Hepatocyte (in vitro differentiated cells): ENCODE data around the gene LHX5. TPM values are rescaled to one million over a fixed set of nuclear protein-coding genes. Genes with fewer than 3 reads are reported as not detected.

Experiments used
- DNase-seq: peaks from one replicate; pipeline ENCODE4 v3.0.0-alpha.2; 2016; ENCODE audit warnings: low spot score
- H2AFZ ChIP-seq: fragments of 200-600 bp; sonication (generic); 2 replicates; pipeline ENCODE4 v1.6.0; 2016; ENCODE audit warnings: antibody characterized with exemption, mild to moderate bottlenecking
- H3K27ac ChIP-seq: fragments of 200-600 bp; sonication (generic); 2 replicates; pipeline ENCODE4 v1.5.1; 2016; ENCODE audit warnings: mild to moderate bottlenecking
- H3K27me3 ChIP-seq: fragments of 200-600 bp; sonication (generic); 2 replicates; pipeline ENCODE4 v1.6.1; 2016
- H3K36me3 ChIP-seq: fragments of 200-600 bp; sonication (generic); replicated peaks from 2 replicates; pipeline ENCODE4 v1.5.1; 2016; ENCODE audit warnings: low read depth; ENCODE audit not compliant: insufficient read depth
- H3K4me1 ChIP-seq: fragments of 200-600 bp; sonication (generic); 2 replicates; pipeline ENCODE4 v1.5.1; 2016; ENCODE audit warnings: mild to moderate bottlenecking, moderate library complexity; ENCODE audit not compliant: insufficient read depth
- H3K4me2 ChIP-seq: fragments of 200-600 bp; sonication (generic); 2 replicates; pipeline ENCODE4 v1.6.0; 2016
- H3K4me3 ChIP-seq: fragments of 200-600 bp; sonication (generic); 2 replicates; pipeline ENCODE4 v1.5.1; 2016; ENCODE audit warnings: mild to moderate bottlenecking
- H3K79me2 ChIP-seq: fragments of 200-600 bp; sonication (generic); 2 replicates; pipeline ENCODE4 v1.6.0; 2017; ENCODE audit warnings: mild to moderate bottlenecking
- H3K9me2 ChIP-seq: fragments of 200-600 bp; sonication (generic); replicated peaks from 2 replicates; pipeline ENCODE4 v1.6.0; 2017; ENCODE audit warnings: mild to moderate bottlenecking; ENCODE audit not compliant: insufficient read depth
- H3K9me3 ChIP-seq: fragments of 200-600 bp; sonication (generic); 2 replicates; pipeline ENCODE4 v1.5.1; 2016; ENCODE audit warnings: low read depth, mild to moderate bottlenecking
- H4K20me1 ChIP-seq: fragments of 200-600 bp; sonication (generic); 2 replicates; pipeline ENCODE4 v1.6.0; 2016; ENCODE audit warnings: mild to moderate bottlenecking; ENCODE audit not compliant: insufficient read depth, poor library complexity, severe bottlenecking
- CTCF ChIP-seq: fragments of 200-600 bp; sonication (generic); IDR thresholded peaks from 2 replicates; pipeline ENCODE4 v1.5.1; 2016; ENCODE audit warnings: antibody characterized with exemption, mild to moderate bottlenecking; ENCODE audit not compliant: poor library complexity
- EZH2 ChIP-seq: fragments of 200-600 bp; sonication (generic); IDR thresholded peaks from 2 replicates; pipeline ENCODE4 v1.6.1; 2016; ENCODE audit warnings: antibody characterized with exemption, mild to moderate bottlenecking, borderline replicate concordance
- EZH2phosphoT487 ChIP-seq: fragments of 200-600 bp; sonication (generic); IDR thresholded peaks from one replicate; pipeline ENCODE4 v1.6.1; 2018; ENCODE audit warnings: antibody characterized with exemption, mild to moderate bottlenecking, low read depth, moderate library complexity; ENCODE audit not compliant: unreplicated experiment, severe bottlenecking
- whole genome bisulfite sequencing: methylation state at CpG from one replicate; pipeline ENCODE4 v1.1.6; 2016; ENCODE audit warnings: low lambda C conversion rate; ENCODE audit errors: missing lambda C conversion rate; 5-methylcytosine and 5-hydroxymethylcytosine counted together
- polyA plus RNA-seq: library from polyadenylated mRNA; unstranded; fragments of >200 nt; fragmentation: Nextera tagmentation; extraction: Ambion mirVana; gene quantifications from 2 replicates; pipeline ENCODE4 v1.2.1, GENCODE V29; 2016
- total RNA-seq: library from RNA; depleted of rRNA; stranded (reverse); fragments of >200 nt; gene quantifications from 2 replicates; pipeline ENCODE4 v1.2.3, GENCODE V29; 2014

Gene LHX5
- total and polyA plus RNA-seq, 2 experiments from 2014 or later = 0.06 to 0.10 TPM

- Histone ChIP-seq H3K4me3 (no peak overlapping the region), H3K4me1 (no peaks in the 10 kb centered on the region), H3K27ac (no peak overlapping the region), H4K20me1 (no peaks in the 10 kb centered on the region), H3K27me3 (peaks cover 90% of the 10 kb centered on the region), H3K79me2 (no peaks in the 10 kb centered on the region), H3K9me2 (no peaks in the 10 kb centered on the region), H3K36me3 (no peaks in the 10 kb centered on the region), H3K9me3 (no peaks in the 10 kb centered on the region), H3K4me2 (no peak overlapping the region), H2AFZ (no peak overlapping the region)
- TF ChIP-seq CTCF (no peak), EZH2phosphoT487 (no peak), EZH2 (no peak)
- WGBS = 12% methylated on average over 3 of the region's 3 CpGs
- no peak for DNase-seq
Observed at GRCh38 chr12:113477842-113478215, 6.2 kb upstream of the LHX5 start.

GRCh38 chr12:113477171-113477841, 5.6 kb upstream of the LHX5 start:
- WGBS = 6% methylated on average over 5 of the region's 7 CpGs
- no peak for DNase-seq
- Histone ChIP-seq H3K9me2 (no peaks in the 10 kb centered on the region), H3K36me3 (no peaks in the 10 kb centered on the region), H3K9me3 (no peaks in the 10 kb centered on the region), H3K4me1 (no peaks in the 10 kb centered on the region), H3K27me3 (peaks cover 90% of the 10 kb centered on the region), H3K79me2 (no peaks in the 10 kb centered on the region), H3K4me3 (no peak overlapping the region), H3K27ac (no peak overlapping the region), H2AFZ (no peak overlapping the region), H3K4me2 (no peak overlapping the region), H4K20me1 (no peaks in the 10 kb centered on the region)
- no peak for TF ChIP-seq CTCF
- peak; percentile 78 for TF ChIP-seq EZH2phosphoT487

GRCh38 chr12:113476176-113476986, 4.7 kb upstream of the LHX5 start:
- Histone ChIP-seq H3K36me3 (no peaks in the 10 kb centered on the region), H2AFZ (no peak overlapping the region), H3K4me2 (no peak overlapping the region), H3K27ac (no peak overlapping the region), H3K4me1 (no peaks in the 10 kb centered on the region), H3K9me3 (no peaks in the 10 kb centered on the region), H3K9me2 (no peaks in the 10 kb centered on the region), H3K4me3 (no peak overlapping the region), H3K79me2 (no peaks in the 10 kb centered on the region), H3K27me3 (peaks cover 94% of the 10 kb centered on the region), H4K20me1 (no peaks in the 10 kb centered on the region)
- TF ChIP-seq EZH2phosphoT487 = peak; percentile 94
- peak; percentile 100 for TF ChIP-seq EZH2
- TF ChIP-seq CTCF = no peak
- no peak for DNase-seq
- whole genome bisulfite sequencing = 2% methylated on average over 45 of the region's 58 CpGs
